GM21825 (cell line): Measurements from ENCODE around the gene AGPAT3.
"Not testable (repeated sequence)": the region's sequence is repeated elsewhere in the genome, so short reads cannot be mapped to it uniquely, and the experiment has no call there.

ENCODE experiments used
- ATAC-seq: cut with Tn5 transposase; IDR thresholded peaks from one replicate; pipeline ENCODE4 v1.9.1; 2021; ENCODE audit warnings: mild to moderate bottlenecking, moderate library complexity; ENCODE audit not compliant: unreplicated experiment

The AGPAT3 gene

GRCh38 chr21:43864962-43865539 is at the start of gene AGPAT3:
Gene AGPAT3 (plus strand): TSS chr21:43865223. CDS start chr21:43959682, 94,459 bp downstream.
- no peak for ATAC-seq

- ATAC-seq: no peak
These were observed 49.0 kb upstream of the AGPAT3 start for GRCh38 chr21:43815991-43816390.

GRCh38 chr21:43816611-43817071 is 48.4 kb upstream of the AGPAT3 start:
- no peak for ATAC-seq

DNA sequence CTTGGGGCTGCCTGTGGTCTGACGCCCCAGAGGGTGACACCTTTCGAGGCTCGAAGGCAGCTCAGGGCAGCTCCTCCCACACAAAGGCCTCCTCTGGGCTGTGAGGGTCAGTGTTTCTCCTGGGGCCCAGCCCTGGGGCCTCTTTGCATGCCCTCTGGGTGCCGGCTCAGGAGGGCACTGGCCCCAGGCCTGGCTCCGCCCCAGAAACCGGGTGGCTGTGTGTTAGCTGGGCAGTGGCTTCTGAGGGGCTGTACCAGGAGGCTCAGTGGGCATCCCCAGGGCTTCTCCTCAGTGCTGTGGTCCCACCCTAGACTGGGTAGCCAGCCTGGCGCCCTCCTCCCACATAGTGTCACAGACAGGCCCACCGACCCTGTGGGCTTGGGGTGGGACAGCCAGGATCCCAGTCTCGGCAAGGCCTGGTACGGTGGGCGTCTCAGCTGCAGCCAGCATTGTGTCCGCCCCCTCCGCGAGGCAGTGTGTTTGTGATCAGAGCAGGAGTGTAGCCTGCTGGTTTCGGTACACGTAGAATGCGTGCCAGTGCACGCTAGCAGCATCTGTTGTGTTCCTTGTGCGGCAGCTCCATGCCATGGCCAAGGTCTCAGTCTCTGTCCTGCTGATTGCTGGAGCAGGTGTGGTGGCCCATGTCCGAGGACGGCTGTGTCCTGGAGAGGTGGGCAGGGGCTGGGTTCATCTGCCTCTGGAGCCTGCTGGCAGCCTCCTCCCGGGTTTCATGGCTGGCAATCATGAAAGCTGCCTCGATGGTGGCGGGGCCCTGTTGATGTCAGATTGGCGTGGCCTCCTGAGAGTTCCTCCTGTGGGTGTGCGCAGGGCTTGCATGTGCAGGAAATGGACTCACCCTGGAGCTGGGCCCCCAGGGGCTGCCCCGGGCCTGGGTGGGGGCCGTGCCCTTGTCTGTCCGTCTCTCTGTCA is 47.6 kb upstream of the AGPAT3 start:
- no peak for ATAC-seq

DNA sequence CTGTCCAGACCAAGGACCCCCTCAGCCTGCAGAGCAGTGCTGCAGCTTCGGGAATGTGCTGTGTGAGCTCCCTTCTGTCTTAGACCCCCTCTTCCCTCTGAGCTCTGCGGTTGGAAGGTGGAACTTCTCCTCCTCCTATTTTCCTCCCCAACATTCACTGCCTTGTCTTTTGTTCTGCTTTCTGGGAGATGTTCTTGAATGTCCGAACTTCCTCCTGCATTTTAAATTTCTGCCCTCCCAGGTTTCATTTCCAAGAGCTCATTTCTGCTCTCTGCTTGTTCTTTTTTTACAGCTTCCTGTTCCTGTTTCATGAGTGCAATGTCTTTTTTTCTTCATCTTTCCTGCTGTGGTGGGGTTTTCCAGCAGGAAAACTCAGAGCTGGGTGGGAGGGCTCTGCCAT is 46.3 kb upstream of the AGPAT3 start:
- no peak for ATAC-seq

DNA sequence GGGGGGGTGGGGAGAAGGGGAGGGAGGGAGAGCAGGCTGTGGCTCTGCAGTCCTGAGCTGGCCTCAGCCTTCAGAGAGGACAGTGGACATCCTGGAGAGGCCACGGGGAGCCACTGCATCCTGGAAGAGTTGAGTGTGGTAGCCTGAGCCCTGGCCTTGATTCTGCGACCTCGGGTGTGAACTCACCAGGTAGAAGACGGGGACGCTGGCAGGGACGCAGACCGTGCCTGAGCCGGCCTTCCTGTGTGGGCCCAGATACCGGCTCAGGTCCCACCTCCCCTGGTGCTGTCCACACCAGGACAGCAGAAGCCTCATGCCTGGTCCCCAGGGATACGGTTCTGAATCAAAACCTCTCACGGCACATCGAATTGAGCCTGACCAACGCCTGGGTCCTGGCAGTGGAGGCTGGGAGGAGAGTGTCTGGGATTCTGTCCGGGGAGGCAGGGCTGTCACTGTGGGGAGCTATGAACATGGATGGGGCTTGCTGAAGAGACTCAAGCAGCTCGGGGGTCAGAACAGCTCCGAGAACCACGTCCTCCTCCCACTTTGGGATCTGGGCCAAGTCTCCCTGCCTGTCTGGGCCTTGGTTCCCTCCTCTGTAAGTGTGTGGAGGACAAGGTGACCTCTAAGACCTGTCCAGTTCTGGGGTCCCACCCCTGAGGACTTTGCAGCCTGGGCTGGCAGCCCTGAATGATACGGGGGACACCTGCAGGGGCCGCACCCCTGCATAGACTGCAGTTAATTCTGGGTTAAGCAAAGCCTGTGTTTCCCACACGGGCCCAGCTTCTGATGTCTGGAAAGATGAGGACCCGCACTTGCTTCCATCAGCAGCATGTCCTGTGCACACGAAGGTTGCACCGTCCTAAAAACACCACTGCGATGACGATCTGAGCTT is 45.3 kb upstream of the AGPAT3 start:
- no peak for ATAC-seq

- ATAC-seq: no peak
These were observed 44.6 kb upstream of the AGPAT3 start for GRCh38 chr21:43820466-43820865.

- ATAC-seq: not testable (repeated sequence)
These were observed 42.9 kb upstream of the AGPAT3 start for GRCh38 chr21:43822166-43822565.

DNA sequence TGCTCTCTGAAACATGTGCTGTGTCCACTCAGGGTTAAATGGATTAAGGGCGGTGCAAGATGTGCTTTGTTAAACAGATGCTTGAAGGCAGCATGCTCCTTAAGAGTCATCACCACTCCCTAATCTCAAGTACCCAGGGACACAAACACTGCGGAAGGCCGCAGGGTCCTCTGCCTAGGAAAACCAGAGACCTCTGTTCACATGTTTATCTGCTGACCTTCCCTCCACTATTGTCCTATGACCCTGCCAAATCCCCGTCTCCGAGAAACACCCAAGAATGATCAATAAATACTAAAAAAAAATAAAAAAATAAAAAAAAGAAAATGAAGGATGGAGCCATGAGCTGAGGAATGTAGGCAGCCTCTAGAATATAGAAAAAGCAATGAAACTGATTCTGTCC is 42.3 kb upstream of the AGPAT3 start:
- not testable (repeated sequence) for ATAC-seq

DNA sequence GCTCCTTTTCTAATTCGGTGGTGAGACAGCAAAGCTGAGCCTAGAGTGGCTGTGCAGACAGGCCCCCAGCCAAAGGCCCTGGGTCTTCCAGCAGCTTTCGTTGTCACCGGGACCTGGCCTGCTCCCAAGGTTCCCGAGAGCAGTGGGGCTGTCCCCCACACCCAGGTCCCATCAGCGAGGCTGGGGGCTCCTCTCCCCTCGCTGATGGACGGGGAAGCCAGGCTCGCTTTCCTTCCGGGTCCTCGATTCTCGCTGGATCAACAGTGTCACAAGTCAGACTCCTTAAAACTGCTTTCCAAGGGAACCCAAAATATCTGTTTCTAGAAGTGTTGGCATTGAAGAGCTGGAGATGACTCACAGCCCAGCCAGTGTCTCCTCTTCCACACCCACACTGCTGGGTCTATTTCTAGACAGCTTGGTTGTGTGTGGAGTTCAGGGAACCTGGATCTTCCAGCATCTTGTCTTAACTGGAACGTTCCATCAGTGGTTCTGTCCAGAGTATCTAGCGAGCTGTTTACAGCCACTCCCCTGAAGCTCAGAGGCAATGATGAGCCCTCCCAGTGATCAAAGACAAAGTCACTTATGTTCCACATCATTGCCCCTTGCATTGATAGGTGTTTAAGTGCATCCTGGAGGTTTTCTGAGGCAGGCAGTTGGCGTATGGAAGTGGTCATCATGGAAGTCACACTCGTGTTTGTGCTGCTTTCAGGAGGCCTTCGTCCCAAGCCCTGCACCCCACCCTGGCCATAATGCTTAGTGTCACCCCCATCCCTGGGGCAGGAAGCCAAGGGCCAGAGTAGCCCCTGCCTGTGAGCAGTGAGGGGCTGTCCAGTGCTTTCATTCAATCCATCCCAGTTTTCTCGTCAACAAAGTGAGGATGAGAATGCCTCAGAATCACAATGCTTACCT is 40.4 kb upstream of the AGPAT3 start:
- no peak for ATAC-seq

DNA sequence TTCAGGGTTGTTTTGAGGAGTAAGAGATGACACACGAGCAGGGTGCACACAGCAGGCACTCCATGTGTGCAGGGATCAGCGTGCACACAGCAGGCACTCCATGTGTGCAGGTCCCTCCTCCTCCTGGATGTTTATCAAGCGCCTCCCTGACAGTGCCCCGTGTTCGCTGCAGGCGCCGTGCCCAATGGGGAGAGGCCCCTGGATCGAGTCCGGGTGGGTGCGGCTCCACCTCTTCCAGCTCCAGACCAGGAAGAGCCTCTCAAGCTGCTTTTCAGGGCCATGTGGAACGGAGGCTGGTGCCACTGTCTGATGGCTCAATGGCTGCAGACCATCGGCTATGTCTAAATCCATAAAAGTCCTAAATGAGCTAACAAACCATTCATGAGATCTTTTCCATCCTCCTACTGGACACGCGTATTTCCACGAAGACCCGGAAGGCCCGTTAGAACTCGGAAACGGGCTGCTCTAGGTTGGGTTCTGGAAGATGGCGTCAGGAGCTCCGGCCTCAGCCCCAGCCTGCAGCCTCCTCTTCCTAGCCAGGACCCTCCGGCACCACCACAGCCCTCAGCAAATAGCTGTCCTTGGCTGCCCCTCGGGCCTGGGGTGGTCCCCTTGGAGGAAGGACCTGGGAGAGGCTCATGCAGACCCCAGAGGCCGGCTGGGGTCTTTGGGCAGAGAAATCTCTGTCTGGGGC is 39.6 kb upstream of the AGPAT3 start:
- no peak for ATAC-seq

- no peak for ATAC-seq
These were observed 38.9 kb upstream of the AGPAT3 start for GRCh38 chr21:43825936-43826622.

- no peak for ATAC-seq
These were observed 38.4 kb upstream of the AGPAT3 start for GRCh38 chr21:43826623-43826974.

DNA sequence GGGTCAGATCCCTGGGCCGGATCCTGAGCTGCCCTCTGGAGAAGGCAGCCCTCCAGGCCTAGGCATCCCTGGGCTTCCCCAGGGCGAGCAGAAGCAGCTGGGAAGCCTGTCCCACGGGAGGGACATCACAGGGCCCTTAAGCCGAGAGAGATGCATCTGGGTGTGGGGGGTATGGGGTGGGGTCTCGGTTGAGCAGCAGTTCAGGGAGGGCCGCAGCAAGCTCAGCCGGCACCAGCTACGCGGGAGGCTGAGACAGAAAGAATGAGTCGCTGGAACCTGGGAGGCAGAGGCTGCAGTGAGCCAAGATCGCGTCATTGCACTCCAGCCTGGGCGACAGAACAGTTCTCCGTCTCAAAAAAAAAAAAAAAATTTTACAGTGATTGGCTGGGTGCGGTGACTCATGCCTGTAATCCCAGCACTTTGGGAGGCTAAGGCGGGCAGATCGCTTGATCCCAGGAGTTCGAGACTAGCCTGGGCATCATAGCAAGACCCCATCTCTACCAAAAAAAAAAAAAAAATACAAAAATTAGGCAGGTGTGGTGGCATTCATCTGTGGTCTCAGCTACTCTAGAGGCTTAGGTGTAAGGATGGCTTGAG is 37.9 kb upstream of the AGPAT3 start:
- no peak for ATAC-seq

DNA sequence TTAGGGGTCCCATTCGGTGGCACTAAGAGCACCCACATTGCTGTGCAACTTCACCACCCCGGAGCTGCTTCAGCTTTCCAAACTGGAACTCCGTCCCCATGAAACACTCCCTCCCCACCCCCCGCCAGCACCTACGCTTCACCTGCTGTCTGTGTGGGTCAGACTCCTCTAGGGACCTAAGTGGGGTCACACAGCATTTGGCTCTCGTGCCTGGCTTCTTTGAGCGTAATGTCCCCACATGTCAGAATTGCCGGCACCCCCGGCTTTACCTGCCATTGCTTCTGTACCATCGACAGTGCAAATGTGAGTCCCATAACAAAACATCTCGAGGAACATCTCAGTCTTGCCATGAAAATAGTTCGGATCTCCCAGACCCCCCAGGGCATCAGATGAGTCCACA is 35.9 kb upstream of the AGPAT3 start:
- no peak for ATAC-seq

DNA sequence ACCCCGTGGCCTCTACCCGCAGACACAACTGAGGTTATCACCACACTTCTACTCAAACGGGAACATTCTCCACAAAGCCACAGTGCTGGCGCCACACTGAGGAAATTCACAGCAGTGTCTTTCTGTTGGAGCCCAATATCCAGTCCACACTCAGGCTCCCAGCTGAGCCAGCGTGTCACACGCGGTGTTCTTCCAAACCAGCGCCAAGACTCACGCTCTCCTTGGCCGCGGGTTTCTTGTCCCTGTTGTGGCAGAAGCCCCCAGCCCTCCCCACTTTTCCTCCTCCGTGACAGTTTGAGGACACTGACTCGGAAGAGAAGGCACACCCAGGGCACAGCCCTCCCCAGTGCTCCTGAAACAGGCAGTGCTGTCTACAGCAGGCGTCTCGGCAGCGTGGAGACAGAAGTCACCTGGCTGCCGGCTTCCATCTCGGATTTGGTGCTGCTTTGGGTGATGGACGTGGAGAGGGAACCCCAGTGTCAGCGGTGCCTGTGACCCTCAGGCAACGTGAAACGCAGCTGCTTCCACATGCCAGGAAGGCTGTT is 35.4 kb upstream of the AGPAT3 start:
- ATAC-seq: no peak

GRCh38 chr21:43832158-43832550 is 32.9 kb upstream of the AGPAT3 start:
- ATAC-seq: no peak

- no peak for ATAC-seq
These were observed 32.4 kb upstream of the AGPAT3 start for GRCh38 chr21:43832648-43833047.
